Spleen (tissue), 7 donors: ENCODE measurements around the gene TANGO6.

Source experiments
- CTCF ChIP-seq, 11 experiments: fragments of 200-600 bp in 7 of 11; fragments of 450-650 bp in 4 of 11; sonication (generic) in 4 of 11; IDR thresholded peaks in 8 of 11; conservative IDR thresholded peaks in 3 of 11; 1 replicate in 7 of 11; 2 replicates in 4 of 11; pipeline versions ENCODE4 v1.4.0 to v1.8.0; 2016 to 2021; ENCODE audit warnings: antibody characterized with exemption in 11 of 11, inconsistent platforms in 4 of 11, mild to moderate bottlenecking in 1 of 11
- POLR2A ChIP-seq, 3 donors: fragments of 450-650 bp; IDR thresholded peaks; one replicate each; pipeline ENCODE4 v1.5.1; 2017; ENCODE audit warnings: antibody characterized with exemption in 3 of 3, mild to moderate bottlenecking in 1 of 3
- POLR2AphosphoS5 ChIP-seq, 3 donors: sonication (generic); formaldehyde crosslinking; IDR thresholded peaks; one replicate each; pipeline ENCODE4 v1.5.1; 2017; ENCODE audit warnings: antibody characterized with exemption in 3 of 3
- donor health status: DM: no; HTN: no; CAD: no; lungs with moderate emphysema.
- donor health status: DM: no; HTN: no; CAD: no.
- donor health status: DM: no; HTN: no; CAD: no.

DNA sequence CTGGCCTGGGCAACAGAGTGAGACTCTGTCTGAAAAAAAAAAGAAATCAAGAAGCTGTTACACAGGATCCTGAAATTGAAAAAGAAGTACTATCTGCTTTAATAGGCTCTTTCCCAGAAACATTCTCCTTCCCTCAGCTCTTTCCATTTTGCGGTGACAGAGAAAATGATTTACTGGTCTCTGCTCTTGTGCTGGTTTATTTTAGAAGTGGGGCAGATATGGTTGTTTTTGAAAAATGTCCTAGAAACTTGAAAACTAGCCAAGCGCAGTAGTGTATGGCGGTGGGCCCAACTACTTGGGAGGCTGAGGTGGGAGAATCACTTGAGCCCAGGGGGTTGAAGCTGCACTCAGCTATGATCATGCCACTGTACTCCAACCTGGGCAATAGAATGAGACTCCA is 28.8 kb upstream of the TANGO6 start:
- TF ChIP-seq POLR2A (IDR thresholded peaks at IDR 0.05) (no peak), CTCF (IDR thresholded peaks at IDR 0.05 in 8 of 11, conservative IDR thresholded peaks at IDR 0.05 in 3 of 11) (no peak), POLR2AphosphoS5 (IDR thresholded peaks at IDR 0.05) (no peak)
